Glutamatergic neuron (in vitro differentiated cells): ENCODE measurements around the gene DSN1. TPM values are rescaled to one million over a fixed set of nuclear protein-coding genes. Genes with fewer than 3 reads are reported as not detected.

Experiments
- DNase-seq: peaks from one replicate; pipeline ENCODE4 v3.0.0; 2022
- H3K27ac Mint-ChIP-seq: one replicate; pipeline ENCODE4 v1.8.0; 2020; ENCODE audit warnings: mild to moderate bottlenecking, mixed read lengths, inconsistent platforms; ENCODE audit not compliant: unreplicated experiment
- H3K27me3 Mint-ChIP-seq: one replicate; pipeline ENCODE4 v1.8.0; 2020; ENCODE audit warnings: mild to moderate bottlenecking, moderate library complexity, mixed read lengths, inconsistent platforms; ENCODE audit not compliant: unreplicated experiment
- H3K36me3 Mint-ChIP-seq: one replicate; pipeline ENCODE4 v1.8.0; 2020; ENCODE audit warnings: mild to moderate bottlenecking, mixed read lengths, inconsistent platforms; ENCODE audit not compliant: unreplicated experiment
- H3K4me1 Mint-ChIP-seq: one replicate; pipeline ENCODE4 v1.8.0; 2020; ENCODE audit warnings: mild to moderate bottlenecking, low read depth, mixed read lengths, inconsistent platforms; ENCODE audit not compliant: unreplicated experiment
- H3K4me3 Mint-ChIP-seq: one replicate; pipeline ENCODE4 v1.8.0; 2020; ENCODE audit warnings: mild to moderate bottlenecking, mixed read lengths, inconsistent platforms; ENCODE audit not compliant: unreplicated experiment
- H3K9me3 Mint-ChIP-seq: one replicate; pipeline ENCODE4 v1.8.0; 2020; ENCODE audit warnings: mild to moderate bottlenecking, moderate library complexity, mixed read lengths, inconsistent platforms; ENCODE audit not compliant: unreplicated experiment
- long read RNA-seq: library from polyadenylated mRNA; unstranded; transcript quantifications from one replicate; pipeline ENCODE4 v2.0.0, GENCODE V29; 2020; ENCODE audit not compliant: unreplicated experiment
- total RNA-seq: library from RNA; stranded (reverse); fragmentation: NEBNext Ultra II Directional; extraction: Animal tissue kit (Norgen Biotek cat#: 25700); gene quantifications from one replicate; pipeline ENCODE4 v1.2.1, GENCODE V29; 2021; ENCODE audit not compliant: unreplicated experiment
- TF ChIP-seq, protein P1 (sequence below): fragments of 200-600 bp; sonication (generic); IDR thresholded peaks from one replicate; pipeline ENCODE4 v1.5.0; 2021; ENCODE audit not compliant: partially characterized antibody, unreplicated experiment

DSN1 gene, protein sequence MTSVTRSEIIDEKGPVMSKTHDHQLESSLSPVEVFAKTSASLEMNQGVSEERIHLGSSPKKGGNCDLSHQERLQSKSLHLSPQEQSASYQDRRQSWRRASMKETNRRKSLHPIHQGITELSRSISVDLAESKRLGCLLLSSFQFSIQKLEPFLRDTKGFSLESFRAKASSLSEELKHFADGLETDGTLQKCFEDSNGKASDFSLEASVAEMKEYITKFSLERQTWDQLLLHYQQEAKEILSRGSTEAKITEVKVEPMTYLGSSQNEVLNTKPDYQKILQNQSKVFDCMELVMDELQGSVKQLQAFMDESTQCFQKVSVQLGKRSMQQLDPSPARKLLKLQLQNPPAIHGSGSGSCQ
- total RNA-seq, result 6.4 TPM
- long read RNA-seq, partial matches to known transcripts, result 0 of 6 reads
- long read RNA-seq, other reads (novel, unspliced or antisense), result 1 of 6 reads

DNA sequence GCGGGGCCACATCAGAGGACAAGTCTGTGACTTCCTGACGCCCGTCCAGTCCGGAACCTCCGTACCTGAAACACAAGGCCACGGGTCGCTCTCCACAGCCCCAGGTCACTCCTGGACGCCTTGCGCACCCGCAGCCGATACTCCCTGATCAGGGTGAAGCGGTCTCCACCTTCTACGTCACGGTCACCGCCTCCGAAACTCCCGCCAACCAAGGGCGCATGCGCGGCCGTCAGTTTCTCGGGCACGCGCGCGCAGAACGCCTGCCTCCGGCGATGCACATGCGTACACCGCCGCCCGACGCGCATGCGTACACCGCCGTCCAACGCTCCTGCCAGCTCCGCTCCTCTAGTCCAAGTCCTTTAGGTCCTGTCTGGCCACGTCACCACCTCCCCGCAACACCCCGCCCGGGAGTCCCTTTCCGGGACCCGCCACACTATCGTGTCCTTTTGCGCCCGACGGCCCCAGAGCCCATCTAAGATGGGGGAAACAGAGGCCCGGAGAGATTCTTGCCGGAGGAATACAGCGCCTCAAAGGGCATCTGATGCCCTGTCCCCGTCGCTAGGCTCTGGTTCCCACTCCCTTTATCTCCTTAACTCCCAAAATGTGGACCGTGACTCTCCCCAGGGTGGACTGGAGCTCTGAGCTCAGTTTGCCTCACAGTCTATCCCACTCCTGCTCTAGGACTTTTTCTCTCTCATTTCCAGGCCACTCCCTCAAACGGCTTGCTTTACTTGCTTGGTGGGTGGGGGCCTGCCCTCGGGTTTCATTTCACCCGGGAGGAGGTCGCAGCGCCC, at the start of gene DSN1:
TSS of gene DSN1 (minus strand) at position 167 of the 794 bp plus-strand sequence. CDS start 2,305 bp downstream, outside the sequence.
- H3K36me3 Mint-ChIP-seq, result no peaks in the 10 kb centered on the region

DNA sequence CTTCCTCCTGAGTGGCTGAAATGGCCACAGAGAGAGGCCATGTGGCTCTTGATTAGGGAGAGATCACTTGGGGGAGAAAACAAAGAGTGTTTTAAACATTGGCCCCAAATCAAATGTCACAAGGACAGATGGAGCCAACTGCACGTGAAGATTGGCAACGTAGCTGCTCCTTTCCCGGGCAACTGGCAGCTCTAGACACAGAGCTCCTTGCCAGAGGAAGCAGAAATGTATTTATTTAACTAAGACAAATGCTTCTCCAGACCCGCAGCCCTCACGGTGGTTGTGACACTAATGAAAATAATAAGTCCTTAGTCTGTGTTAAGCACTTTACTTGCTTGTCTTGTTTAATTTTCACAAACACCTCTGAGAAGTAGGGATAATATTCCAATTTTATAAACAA, 49.6 kb upstream of the DSN1 start:
- Mint-ChIP-seq H3K4me3 (no peak overlapping the region), H3K9me3 (peaks cover 3% of the 10 kb centered on the region), H3K27ac (peak overlapping the region; percentile 43)

More for the DNA sequence above, at the start of gene DSN1:
- Mint-ChIP-seq H3K4me1 (peaks cover 19% of the 10 kb centered on the region), H3K4me3 (peak within 1 kb of the TSS; percentile 90), H3K27me3 (peaks cover 4% of the 10 kb centered on the region), H3K27ac (peak within 1 kb of the TSS; percentile 90), H3K9me3 (peaks cover 11% of the 10 kb centered on the region)
- peak; percentile 99 for DNase-seq
- TF ChIP-seq, protein P1, sequence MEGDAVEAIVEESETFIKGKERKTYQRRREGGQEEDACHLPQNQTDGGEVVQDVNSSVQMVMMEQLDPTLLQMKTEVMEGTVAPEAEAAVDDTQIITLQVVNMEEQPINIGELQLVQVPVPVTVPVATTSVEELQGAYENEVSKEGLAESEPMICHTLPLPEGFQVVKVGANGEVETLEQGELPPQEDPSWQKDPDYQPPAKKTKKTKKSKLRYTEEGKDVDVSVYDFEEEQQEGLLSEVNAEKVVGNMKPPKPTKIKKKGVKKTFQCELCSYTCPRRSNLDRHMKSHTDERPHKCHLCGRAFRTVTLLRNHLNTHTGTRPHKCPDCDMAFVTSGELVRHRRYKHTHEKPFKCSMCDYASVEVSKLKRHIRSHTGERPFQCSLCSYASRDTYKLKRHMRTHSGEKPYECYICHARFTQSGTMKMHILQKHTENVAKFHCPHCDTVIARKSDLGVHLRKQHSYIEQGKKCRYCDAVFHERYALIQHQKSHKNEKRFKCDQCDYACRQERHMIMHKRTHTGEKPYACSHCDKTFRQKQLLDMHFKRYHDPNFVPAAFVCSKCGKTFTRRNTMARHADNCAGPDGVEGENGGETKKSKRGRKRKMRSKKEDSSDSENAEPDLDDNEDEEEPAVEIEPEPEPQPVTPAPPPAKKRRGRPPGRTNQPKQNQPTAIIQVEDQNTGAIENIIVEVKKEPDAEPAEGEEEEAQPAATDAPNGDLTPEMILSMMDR, result no peak

DNA sequence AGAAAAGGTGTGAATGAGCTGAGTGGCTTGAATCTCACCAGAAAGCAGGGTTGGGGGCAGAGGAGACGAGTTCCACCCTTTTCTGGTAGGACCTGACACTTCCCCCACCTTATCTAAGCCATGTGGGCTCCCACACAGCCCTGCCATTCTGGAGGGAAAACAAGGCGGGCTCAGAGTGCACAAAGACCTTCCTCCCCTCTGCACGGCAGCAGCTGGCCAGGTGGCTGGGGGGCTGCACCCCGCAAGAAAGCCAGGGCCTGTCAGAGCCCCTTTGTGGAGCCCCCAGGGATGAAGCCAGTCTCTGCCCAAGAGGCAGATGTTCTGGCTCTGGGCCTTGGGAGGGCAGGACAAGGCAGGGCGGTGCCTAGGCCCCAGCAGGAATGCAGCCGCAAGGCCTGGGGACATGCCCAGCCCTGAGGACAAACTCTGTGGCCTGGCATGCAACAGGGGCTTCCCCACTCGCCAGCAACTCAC, 48.4 kb upstream of the DSN1 start:
- TF ChIP-seq, protein P1, result no peak
- no peak for DNase-seq
- peaks cover 17% of the 10 kb centered on the region for H3K4me1 Mint-ChIP-seq
- no peak overlapping the region for H3K27ac Mint-ChIP-seq
- H3K27me3 Mint-ChIP-seq, result peaks cover 8% of the 10 kb centered on the region
- H3K9me3 Mint-ChIP-seq, result peaks cover 5% of the 10 kb centered on the region
- H3K36me3 Mint-ChIP-seq, result no peaks in the 10 kb centered on the region
- H3K4me3 Mint-ChIP-seq, result no peak overlapping the region

More for the DNA sequence above, 49.6 kb upstream of the DSN1 start:
- Mint-ChIP-seq H3K4me1 (peaks cover 17% of the 10 kb centered on the region), H3K36me3 (no peaks in the 10 kb centered on the region), H3K27me3 (peaks cover 6% of the 10 kb centered on the region)
- DNase-seq, result no peak
- TF ChIP-seq, protein P1, result no peak

DNA sequence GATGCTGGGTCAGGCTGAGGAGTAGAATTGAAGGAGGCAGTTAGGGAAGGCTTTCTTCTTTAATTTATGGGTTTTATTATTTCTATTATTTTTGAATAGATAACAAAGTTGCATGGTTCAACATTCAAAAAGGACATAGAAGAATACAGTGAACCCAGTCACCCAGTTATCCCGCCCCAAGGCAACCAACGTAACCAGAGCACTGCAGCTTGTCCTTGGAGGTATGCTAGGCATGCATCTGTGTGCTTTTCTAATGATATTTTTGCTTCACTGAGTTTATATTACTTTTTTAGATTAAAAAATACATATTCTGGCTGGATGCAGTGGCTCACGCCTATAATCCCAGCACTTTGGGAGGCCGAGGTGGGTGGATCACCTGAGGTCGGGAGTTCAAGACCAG, 47.4 kb upstream of the DSN1 start:
- H3K4me1 Mint-ChIP-seq, result peaks cover 20% of the 10 kb centered on the region
- peaks cover 7% of the 10 kb centered on the region for H3K9me3 Mint-ChIP-seq
- peaks cover 8% of the 10 kb centered on the region for H3K27me3 Mint-ChIP-seq
- no peaks in the 10 kb centered on the region for H3K36me3 Mint-ChIP-seq
- no peak overlapping the region for H3K27ac Mint-ChIP-seq
- no peak for DNase-seq
- TF ChIP-seq, protein P1, result no peak
- no peak overlapping the region for H3K4me3 Mint-ChIP-seq
